Liver (tissue), 3 donors: Measurements from ENCODE around the gene DNHD1.

Source experiments
- EGR1 ChIP-seq, 2 donors: IDR thresholded peaks; 2 replicates each; pipeline ENCODE4 v1.6.1; 2016 to 2018; ENCODE audit warnings: antibody characterized with exemption in 2 of 2, low read depth in 2 of 2
- FOXA1 ChIP-seq: IDR thresholded peaks from 2 replicates; pipeline ENCODE4 v1.6.1; 2016; ENCODE audit warnings: antibody characterized with exemption
- GABPA ChIP-seq, 2 donors: IDR thresholded peaks in 1 of 2; conservative IDR thresholded peaks in 1 of 2; 2 replicates each; pipeline ENCODE4 v1.6.1; 2016; ENCODE audit warnings: antibody characterized with exemption in 2 of 2, mild to moderate bottlenecking in 1 of 2, moderate library complexity in 1 of 2
- JUND ChIP-seq, 2 donors: IDR thresholded peaks; 2 replicates each; pipeline ENCODE4 v1.6.1; 2016; ENCODE audit warnings: antibody characterized with exemption in 2 of 2
- RAD21 ChIP-seq, 2 donors: IDR thresholded peaks; 2 replicates each; pipeline ENCODE4 v1.6.1; 2016; ENCODE audit warnings: antibody characterized with exemption in 2 of 2, mild to moderate bottlenecking in 2 of 2
- RXRA ChIP-seq, 2 donors: IDR thresholded peaks; 2 replicates each; pipeline ENCODE4 v1.6.1; 2017 to 2018; ENCODE audit warnings: antibody characterized with exemption in 2 of 2, mild to moderate bottlenecking in 1 of 2
- SP1 ChIP-seq: IDR thresholded peaks from 2 replicates; pipeline ENCODE4 v1.6.1; 2018; ENCODE audit warnings: antibody characterized with exemption, mild to moderate bottlenecking
- TAF1 ChIP-seq: conservative IDR thresholded peaks from 2 replicates; pipeline ENCODE4 v1.6.1; 2016; ENCODE audit warnings: antibody characterized with exemption, mild to moderate bottlenecking
- YY1 ChIP-seq: IDR thresholded peaks from 2 replicates; pipeline ENCODE4 v1.6.1; 2016; ENCODE audit warnings: antibody characterized with exemption, mild to moderate bottlenecking
- TF ChIP-seq, protein P1 (sequence below): IDR thresholded peaks from 2 replicates; pipeline ENCODE4 v1.6.1; 2016; ENCODE audit warnings: antibody characterized with exemption
- TF ChIP-seq, protein P2 (sequence below): fragments of 150-350 bp; IDR thresholded peaks from 2 replicates; pipeline ENCODE4 v1.5.1; 2017; ENCODE audit warnings: improper control_type of control experiment, low read depth, low read length; ENCODE audit not compliant: missing input control
- TF ChIP-seq, protein P3 (sequence below): IDR thresholded peaks from 2 replicates; pipeline ENCODE4 v1.6.1; 2016; ENCODE audit warnings: antibody characterized with exemption
- donor health status: healthy.
- donor health status: healthy.

DNA sequence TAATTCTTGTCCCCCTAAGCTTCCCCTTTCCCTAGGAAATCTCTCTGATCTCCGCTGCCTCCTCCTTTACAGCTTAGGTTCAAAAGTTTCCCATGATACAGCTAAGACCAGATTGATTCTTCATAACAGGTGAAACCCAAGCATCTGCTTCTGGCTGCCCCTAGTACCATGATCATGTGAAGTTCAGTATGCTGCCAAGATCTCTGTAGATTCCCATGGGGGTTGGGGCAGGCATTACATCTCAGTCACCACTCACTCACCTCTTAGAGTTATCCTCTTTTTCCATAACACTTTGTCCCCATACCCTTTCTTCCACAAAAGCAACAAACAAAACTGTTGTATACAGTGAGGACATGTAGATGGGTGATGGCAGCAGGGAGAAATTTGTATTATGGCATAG, 62.3 kb downstream of the DNHD1 start:
- TF ChIP-seq, protein P1, sequence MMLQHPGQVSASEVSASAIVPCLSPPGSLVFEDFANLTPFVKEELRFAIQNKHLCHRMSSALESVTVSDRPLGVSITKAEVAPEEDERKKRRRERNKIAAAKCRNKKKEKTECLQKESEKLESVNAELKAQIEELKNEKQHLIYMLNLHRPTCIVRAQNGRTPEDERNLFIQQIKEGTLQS, result no peak
- TF ChIP-seq, protein P2, sequence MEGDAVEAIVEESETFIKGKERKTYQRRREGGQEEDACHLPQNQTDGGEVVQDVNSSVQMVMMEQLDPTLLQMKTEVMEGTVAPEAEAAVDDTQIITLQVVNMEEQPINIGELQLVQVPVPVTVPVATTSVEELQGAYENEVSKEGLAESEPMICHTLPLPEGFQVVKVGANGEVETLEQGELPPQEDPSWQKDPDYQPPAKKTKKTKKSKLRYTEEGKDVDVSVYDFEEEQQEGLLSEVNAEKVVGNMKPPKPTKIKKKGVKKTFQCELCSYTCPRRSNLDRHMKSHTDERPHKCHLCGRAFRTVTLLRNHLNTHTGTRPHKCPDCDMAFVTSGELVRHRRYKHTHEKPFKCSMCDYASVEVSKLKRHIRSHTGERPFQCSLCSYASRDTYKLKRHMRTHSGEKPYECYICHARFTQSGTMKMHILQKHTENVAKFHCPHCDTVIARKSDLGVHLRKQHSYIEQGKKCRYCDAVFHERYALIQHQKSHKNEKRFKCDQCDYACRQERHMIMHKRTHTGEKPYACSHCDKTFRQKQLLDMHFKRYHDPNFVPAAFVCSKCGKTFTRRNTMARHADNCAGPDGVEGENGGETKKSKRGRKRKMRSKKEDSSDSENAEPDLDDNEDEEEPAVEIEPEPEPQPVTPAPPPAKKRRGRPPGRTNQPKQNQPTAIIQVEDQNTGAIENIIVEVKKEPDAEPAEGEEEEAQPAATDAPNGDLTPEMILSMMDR, result no peak
- TF ChIP-seq RAD21 (IDR thresholded peaks at IDR 0.05), result no peak
- TF ChIP-seq SP1, result no peak
- TF ChIP-seq, protein P3, sequence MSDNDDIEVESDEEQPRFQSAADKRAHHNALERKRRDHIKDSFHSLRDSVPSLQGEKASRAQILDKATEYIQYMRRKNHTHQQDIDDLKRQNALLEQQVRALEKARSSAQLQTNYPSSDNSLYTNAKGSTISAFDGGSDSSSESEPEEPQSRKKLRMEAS, result no peak
- no peak for TF ChIP-seq JUND (IDR thresholded peaks at IDR 0.05)
- no peak for TF ChIP-seq GABPA (IDR thresholded peaks at IDR 0.05 in 1 of 2, conservative IDR thresholded peaks at IDR 0.05 in 1 of 2)
- no peak for TF ChIP-seq YY1
- no peak for TF ChIP-seq RXRA (IDR thresholded peaks at IDR 0.05)
- no peak for TF ChIP-seq EGR1 (IDR thresholded peaks at IDR 0.05; ENCODE audit: low read depth in 2 of 2)
- no peak for TF ChIP-seq FOXA1
- TF ChIP-seq TAF1, result no peak
